Calu3 (cell line): ENCODE data around the gene THAP7. TPM values are rescaled to one million over a fixed set of nuclear protein-coding genes. Genes with fewer than 3 reads are reported as not detected.

ENCODE experiments used
- BruUV-seq: library from RNA; stranded (reverse); fragments of 400-500 nt; replicated peaks from 2 replicates; lab custom pipeline; 2021; lab: Mats Ljungman, UMichigan
- CTCF ChIA-PET: fragments of 300-600 bp; sonication (Branson Sonifier 250); formaldehyde crosslinking; loops from one replicate; lab custom pipeline; 2022; ENCODE audit warnings: antibody characterized with exemption; lab: Charles Lee
- DNase-seq: peaks from one replicate; pipeline ENCODE4 v3.0.0; 2022
- H3K27ac Mint-ChIP-seq: one replicate; pipeline ENCODE4 v1.8.0; 2022; ENCODE audit warnings: mixed read lengths; ENCODE audit not compliant: unreplicated experiment
- H3K27me3 Mint-ChIP-seq: one replicate; pipeline ENCODE4 v1.8.0; 2022; ENCODE audit warnings: mixed read lengths; ENCODE audit not compliant: unreplicated experiment
- H3K36me3 Mint-ChIP-seq: one replicate; pipeline ENCODE4 v1.8.0; 2022; ENCODE audit warnings: mild to moderate bottlenecking, moderate library complexity, mixed read lengths; ENCODE audit not compliant: insufficient read depth, unreplicated experiment
- H3K4me1 Mint-ChIP-seq: one replicate; pipeline ENCODE4 v1.8.0; 2022; ENCODE audit warnings: mild to moderate bottlenecking, low read depth, mixed read lengths; ENCODE audit not compliant: unreplicated experiment
- H3K4me3 Mint-ChIP-seq: one replicate; pipeline ENCODE4 v1.8.0; 2022; ENCODE audit warnings: mild to moderate bottlenecking, low read depth, moderate library complexity, mixed read lengths; ENCODE audit not compliant: unreplicated experiment
- H3K9me3 Mint-ChIP-seq: one replicate; pipeline ENCODE4 v1.8.0; 2022; ENCODE audit warnings: low read depth, mixed read lengths; ENCODE audit not compliant: unreplicated experiment
- intact Hi-C: fragments of 100-400 bp; cut with micrococcal nuclease; formaldehyde crosslinking; loops from one replicate; pipeline ENCODE4 v1.10.0; 2022; ENCODE audit not compliant: unreplicated experiment
- total RNA-seq: library from RNA; stranded (reverse); gene quantifications from 2 replicates; pipeline ENCODE4 v1.2.3, GENCODE V29; 2022
- TF ChIP-seq, protein P1 (sequence below): fragments of 200-600 bp; IDR thresholded peaks from one replicate; pipeline ENCODE4 v1.8.0; 2022; ENCODE audit warnings: antibody characterized with exemption; ENCODE audit not compliant: unreplicated experiment

Gene THAP7
- total RNA-seq, 1 experiment from 2014 or later = 24.5 TPM

DNA sequence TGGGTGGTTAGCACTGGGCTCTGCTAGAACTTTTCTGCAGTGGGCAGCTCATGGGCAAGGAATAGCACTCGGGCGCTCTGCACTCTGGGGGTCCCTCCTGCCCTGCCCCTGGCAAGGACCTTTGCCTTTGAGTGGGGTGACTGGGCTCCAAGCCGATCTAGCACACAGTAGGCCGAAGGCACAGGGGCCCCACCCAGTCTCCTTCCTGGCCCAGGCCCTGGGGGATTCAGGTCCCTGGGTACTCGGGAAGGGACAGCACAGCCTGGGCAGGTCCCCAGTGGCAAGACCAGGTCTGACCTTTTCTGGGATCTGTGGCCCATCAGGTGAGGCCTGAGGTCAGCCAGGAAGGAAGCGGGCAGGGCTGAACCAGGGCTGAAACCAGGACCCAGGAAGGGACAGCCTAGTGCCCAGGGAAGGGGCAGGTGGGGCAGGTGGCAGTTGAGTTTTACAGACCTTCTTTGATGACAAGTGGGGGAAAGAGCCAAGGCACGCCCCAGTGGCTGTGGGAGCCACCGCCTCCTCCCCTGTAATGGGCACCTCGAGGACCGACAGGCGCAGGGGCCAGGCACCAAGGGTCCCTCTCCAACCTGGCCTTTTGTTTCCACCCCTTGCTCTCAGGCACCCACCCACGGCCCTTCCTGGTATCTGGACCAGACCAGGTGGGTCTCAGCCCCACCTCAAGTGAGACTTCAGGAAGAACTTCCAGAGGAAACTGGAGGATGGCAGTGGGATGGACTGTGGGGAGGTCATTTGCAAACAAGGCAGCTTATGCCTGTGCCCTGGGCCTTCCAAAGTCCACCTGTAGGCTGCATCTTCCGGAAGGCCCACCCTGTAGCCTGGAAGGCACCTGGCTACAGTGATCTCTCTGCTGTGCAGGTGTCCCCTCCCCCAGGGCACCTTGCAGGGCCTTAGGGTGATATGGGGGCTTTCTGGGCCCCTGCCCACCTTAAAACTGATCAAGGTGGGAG is 35.7 kb downstream of the THAP7 start:
- no peak for DNase-seq
- Mint-ChIP-seq H3K27ac (no peak overlapping the region), H3K27me3 (no peaks in the 10 kb centered on the region), H3K4me1 (no peaks in the 10 kb centered on the region), H3K9me3 (no peaks in the 10 kb centered on the region), H3K4me3 (no peak overlapping the region), H3K36me3 (peaks cover 10% of the 10 kb centered on the region)
- BruUV-seq = no TSS peak
- TF ChIP-seq, protein P1, sequence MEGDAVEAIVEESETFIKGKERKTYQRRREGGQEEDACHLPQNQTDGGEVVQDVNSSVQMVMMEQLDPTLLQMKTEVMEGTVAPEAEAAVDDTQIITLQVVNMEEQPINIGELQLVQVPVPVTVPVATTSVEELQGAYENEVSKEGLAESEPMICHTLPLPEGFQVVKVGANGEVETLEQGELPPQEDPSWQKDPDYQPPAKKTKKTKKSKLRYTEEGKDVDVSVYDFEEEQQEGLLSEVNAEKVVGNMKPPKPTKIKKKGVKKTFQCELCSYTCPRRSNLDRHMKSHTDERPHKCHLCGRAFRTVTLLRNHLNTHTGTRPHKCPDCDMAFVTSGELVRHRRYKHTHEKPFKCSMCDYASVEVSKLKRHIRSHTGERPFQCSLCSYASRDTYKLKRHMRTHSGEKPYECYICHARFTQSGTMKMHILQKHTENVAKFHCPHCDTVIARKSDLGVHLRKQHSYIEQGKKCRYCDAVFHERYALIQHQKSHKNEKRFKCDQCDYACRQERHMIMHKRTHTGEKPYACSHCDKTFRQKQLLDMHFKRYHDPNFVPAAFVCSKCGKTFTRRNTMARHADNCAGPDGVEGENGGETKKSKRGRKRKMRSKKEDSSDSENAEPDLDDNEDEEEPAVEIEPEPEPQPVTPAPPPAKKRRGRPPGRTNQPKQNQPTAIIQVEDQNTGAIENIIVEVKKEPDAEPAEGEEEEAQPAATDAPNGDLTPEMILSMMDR = no peak
- intact Hi-C loops = no loop called here
- CTCF ChIA-PET = interaction anchor here (0.6 kb wide), 1 partner anchor 72 kb away, joined by 3 read pairs; no protein-coding TSS in a partner anchor

DNA sequence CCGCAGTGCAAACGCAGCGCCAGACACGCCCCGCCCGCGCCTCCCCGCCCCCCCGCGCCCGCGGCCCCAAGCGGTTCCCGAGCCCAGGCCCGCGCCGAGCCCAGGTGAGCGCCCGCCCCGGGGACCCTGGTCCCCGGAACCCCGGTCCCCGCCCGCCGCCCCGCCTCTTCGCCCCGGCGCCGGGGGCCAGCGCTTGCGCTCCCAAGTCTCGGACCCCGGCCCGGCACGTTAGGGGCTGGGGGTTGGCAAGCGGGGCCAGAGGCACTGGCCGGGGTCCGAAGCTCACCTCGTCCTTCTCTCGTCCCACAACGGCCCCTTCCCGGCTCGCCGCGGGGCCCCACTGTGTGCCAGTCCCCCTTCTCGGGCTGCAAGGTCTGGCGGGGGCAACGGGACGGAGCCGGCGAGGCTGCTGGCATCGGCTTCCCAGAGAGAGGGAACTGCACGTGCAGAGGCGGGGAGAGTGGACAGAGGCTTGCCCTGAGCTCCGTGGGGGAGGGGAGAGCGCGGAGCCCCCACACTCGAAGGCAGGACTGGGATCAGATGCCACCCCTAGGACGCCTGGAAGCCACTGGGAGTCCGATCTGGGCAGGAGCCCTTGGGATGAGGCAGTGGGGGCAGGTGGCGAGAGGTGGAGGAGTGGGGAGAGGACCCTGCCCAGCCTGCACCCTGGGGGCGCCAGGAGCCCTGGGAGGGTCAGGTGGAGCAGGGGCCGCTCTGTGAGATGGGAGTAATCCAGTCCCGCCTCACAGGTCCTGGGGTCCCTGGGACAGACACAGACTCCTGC is 36.6 kb downstream of the THAP7 start:
- CTCF ChIA-PET = no interaction called here
- intact Hi-C loops = no loop called here
- peaks cover 17% of the 10 kb centered on the region for H3K36me3 Mint-ChIP-seq
- no peak overlapping the region for H3K27ac Mint-ChIP-seq
- H3K4me1 Mint-ChIP-seq = no peaks in the 10 kb centered on the region
- no peak for DNase-seq
- no peaks in the 10 kb centered on the region for H3K9me3 Mint-ChIP-seq
- TF ChIP-seq, protein P1 = no peak
- no peaks in the 10 kb centered on the region for H3K27me3 Mint-ChIP-seq
- H3K4me3 Mint-ChIP-seq = peak overlapping the region; percentile 62
- BruUV-seq = no TSS peak

DNA sequence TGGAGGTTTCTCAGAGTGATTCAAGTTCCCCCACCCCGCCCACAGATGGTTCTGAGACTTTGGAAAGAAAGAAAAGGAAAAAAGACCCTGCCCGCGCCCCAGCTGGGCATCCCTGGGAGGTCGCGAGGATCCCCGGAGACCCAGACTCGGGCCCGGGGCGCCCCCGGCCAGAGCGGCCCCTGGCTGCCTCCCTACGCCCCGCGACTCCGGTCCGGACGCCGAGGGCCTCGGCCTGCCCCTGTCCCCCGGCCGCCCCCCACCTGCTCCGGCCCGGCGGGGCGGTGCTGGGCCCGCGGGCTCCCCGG is 37.2 kb downstream of the THAP7 start:
- TF ChIP-seq, protein P1 = no peak
- H3K27ac Mint-ChIP-seq = peak overlapping the region; percentile 39
- intact Hi-C loops = no loop called here

DNA sequence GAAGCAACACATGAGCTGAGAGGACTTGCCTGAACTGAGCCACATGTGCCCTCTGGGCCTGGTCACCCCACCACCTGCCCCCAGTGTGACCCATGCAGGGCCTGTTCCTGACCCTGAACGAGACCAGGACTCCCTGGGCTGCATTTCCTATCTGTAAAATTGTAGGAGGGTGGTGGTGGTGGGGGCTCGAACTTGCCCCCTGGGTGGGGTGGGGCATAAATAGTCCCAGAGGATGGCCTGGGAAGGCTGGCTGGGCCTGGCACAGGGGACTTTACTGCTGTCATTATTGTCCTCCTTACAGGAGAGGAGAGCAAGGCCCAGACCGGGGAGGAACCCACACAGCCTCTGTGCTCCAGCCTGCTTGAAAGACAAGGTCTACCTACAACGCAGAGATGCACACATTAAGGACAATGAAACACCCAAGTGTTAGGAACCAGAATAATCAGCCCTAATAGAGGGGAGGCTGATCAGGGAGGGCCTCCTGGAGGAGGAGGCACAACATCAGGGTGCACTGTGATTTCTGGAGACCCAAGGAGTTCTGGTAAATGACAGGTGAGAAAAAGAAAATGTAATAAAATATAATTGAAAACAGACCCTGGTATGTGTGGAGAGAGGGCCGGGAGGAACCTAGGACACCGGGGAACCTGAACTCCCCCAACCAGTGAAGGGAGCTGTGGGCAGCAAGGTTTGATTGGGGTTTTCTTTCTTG is 37.7 kb downstream of the THAP7 start:
- CTCF ChIA-PET = no interaction called here
- Mint-ChIP-seq H3K4me1 (no peaks in the 10 kb centered on the region), H3K4me3 (peak overlapping the region; percentile 62), H3K9me3 (no peaks in the 10 kb centered on the region), H3K27me3 (no peaks in the 10 kb centered on the region), H3K36me3 (peaks cover 18% of the 10 kb centered on the region), H3K27ac (peak overlapping the region; percentile 39)
- intact Hi-C loops = no loop called here
- TF ChIP-seq, protein P1 = no peak
- DNase-seq = no peak
- BruUV-seq = no TSS peak

More for the DNA sequence above, 37.2 kb downstream of the THAP7 start:
- CTCF ChIA-PET = no interaction called here
- BruUV-seq = no TSS peak
- Mint-ChIP-seq H3K27me3 (no peaks in the 10 kb centered on the region), H3K4me1 (no peaks in the 10 kb centered on the region), H3K36me3 (peaks cover 18% of the 10 kb centered on the region), H3K9me3 (no peaks in the 10 kb centered on the region), H3K4me3 (peak overlapping the region; percentile 62)
- no peak for DNase-seq
